CD14-positive monocyte (primary cell): ENCODE data around the gene OARD1. TPM values are rescaled to one million over a fixed set of nuclear protein-coding genes. Genes with fewer than 3 reads are reported as not detected.

ENCODE experiments used
- DNase-seq, 3 donors: peaks; one replicate each; pipeline ENCODE4 v3.0.0-alpha.2; 2011 to 2022
- H2AFZ ChIP-seq: 2 replicates; pipeline ENCODE4 v1.6.0; 2012; ENCODE audit warnings: mild to moderate bottlenecking, low read depth, low read length, inconsistent platforms; ENCODE audit not compliant: insufficient read depth, poor library complexity, severe bottlenecking
- H3K27ac ChIP-seq, 2 donors: 1 replicate in 1 of 2; 2 replicates in 1 of 2; pipeline ENCODE4 v1.5.1; 2012 to 2013; ENCODE audit warnings: low read length in 2 of 2, control low read depth in 1 of 2, inconsistent platforms in 1 of 2, low read depth in 1 of 2, mild to moderate bottlenecking in 1 of 2
- H3K27me3 ChIP-seq, 2 donors: one replicate each; pipeline versions ENCODE4 v1.6.0 to v1.6.1; 2011 to 2013; ENCODE audit warnings: low read length in 2 of 2; ENCODE audit not compliant: control insufficient read depth in 2 of 2, insufficient read depth in 2 of 2
- H3K36me3 ChIP-seq, 2 donors: replicated peaks in 1 of 2; 1 replicate in 1 of 2; 2 replicates in 1 of 2; pipeline versions ENCODE4 v1.5.1 to v1.6.1; 2012 to 2013; ENCODE audit warnings: low read length in 2 of 2, control low read depth in 1 of 2, inconsistent platforms in 1 of 2, mild to moderate bottlenecking in 1 of 2; ENCODE audit not compliant: insufficient read depth in 2 of 2, control insufficient read depth in 1 of 2
- H3K4me1 ChIP-seq, 2 donors: 1 replicate in 1 of 2; 2 replicates in 1 of 2; pipeline versions ENCODE4 v1.5.1 to v1.6.1; 2012 to 2013; ENCODE audit warnings: low read length in 2 of 2, control low read depth in 1 of 2, inconsistent platforms in 1 of 2, mild to moderate bottlenecking in 1 of 2, moderate library complexity in 1 of 2; ENCODE audit not compliant: insufficient read depth in 2 of 2, control insufficient read depth in 1 of 2
- H3K4me2 ChIP-seq: replicated peaks from 2 replicates; pipeline ENCODE3; 2012; ENCODE audit warnings: low read length, moderate library complexity, mild to moderate bottlenecking; ENCODE audit not compliant: poor library complexity, severe bottlenecking; ENCODE audit errors: extremely low read depth
- H3K4me3 ChIP-seq, 3 experiments: fragments of 200-600 bp in 1 of 3; sonication (generic) in 1 of 3; replicated peaks in 1 of 3; 1 replicate in 2 of 3; 2 replicates in 1 of 3; pipeline ENCODE4 v1.5.1; 2011 to 2013; ENCODE audit warnings: low read length in 3 of 3, mild to moderate bottlenecking in 3 of 3, control low read depth in 2 of 3, low read depth in 2 of 3, inconsistent platforms in 1 of 3, moderate library complexity in 1 of 3
- H3K79me2 ChIP-seq: 2 replicates; pipeline ENCODE4 v1.6.0; 2012; ENCODE audit warnings: mild to moderate bottlenecking, control low read depth, inconsistent platforms, low read length, moderate library complexity; ENCODE audit not compliant: insufficient read depth
- H3K9ac ChIP-seq: 2 replicates; pipeline ENCODE4 v1.6.0; 2017; ENCODE audit warnings: low read length, mild to moderate bottlenecking; ENCODE audit not compliant: insufficient read depth, poor library complexity, severe bottlenecking
- H3K9me3 ChIP-seq, 2 donors: replicated peaks in 1 of 2; 1 replicate in 1 of 2; 2 replicates in 1 of 2; pipeline versions ENCODE4 v1.5.1 to v1.6.1; 2012 to 2013; ENCODE audit warnings: low read length in 2 of 2, control low read depth in 1 of 2; ENCODE audit not compliant: control insufficient read depth in 1 of 2, insufficient read depth in 1 of 2
- H4K20me1 ChIP-seq: 2 replicates; pipeline ENCODE4 v1.6.0; 2012; ENCODE audit warnings: mild to moderate bottlenecking, low read length, control low read depth, moderate library complexity; ENCODE audit not compliant: insufficient read depth
- H3K27ac Mint-ChIP-seq, 7 donors: one replicate each; pipeline ENCODE4 v1.8.0; 2020; ENCODE audit warnings: mild to moderate bottlenecking in 7 of 7, mixed read lengths in 7 of 7, moderate library complexity in 6 of 7, inconsistent platforms in 2 of 7
- H3K27me3 Mint-ChIP-seq, 3 donors: one replicate each; pipeline ENCODE4 v1.8.0; 2021 to 2022; ENCODE audit warnings: low read depth in 3 of 3, mild to moderate bottlenecking in 3 of 3, mixed read lengths in 3 of 3, moderate library complexity in 3 of 3, inconsistent platforms in 1 of 3
- H3K36me3 Mint-ChIP-seq, 2 donors: one replicate each; pipeline ENCODE4 v1.8.0; 2020; ENCODE audit warnings: mixed read lengths in 2 of 2, inconsistent platforms in 1 of 2, mild to moderate bottlenecking in 1 of 2
- H3K4me1 Mint-ChIP-seq: one replicate; pipeline ENCODE4 v1.8.0; 2020; ENCODE audit warnings: mild to moderate bottlenecking, mixed read lengths
- H3K4me3 Mint-ChIP-seq, 2 donors: one replicate each; pipeline ENCODE4 v1.8.0; 2020; ENCODE audit warnings: mild to moderate bottlenecking in 2 of 2, mixed read lengths in 2 of 2, moderate library complexity in 1 of 2
- H3K9me3 Mint-ChIP-seq, 7 donors: one replicate each; pipeline ENCODE4 v1.8.0; 2020 to 2022; ENCODE audit warnings: mixed read lengths in 7 of 7, mild to moderate bottlenecking in 6 of 7, moderate library complexity in 6 of 7, inconsistent platforms in 2 of 7
- CTCF ChIP-seq: fragments of 200-600 bp; IDR thresholded peaks from one replicate; pipeline ENCODE4 v1.8.0; 2022; ENCODE audit warnings: antibody characterized with exemption, mild to moderate bottlenecking
- WGBS: methylation state at CpG from one replicate; pipeline ENCODE4 v1.1.5; 2013; ENCODE audit warnings: missing lambda C conversion rate; ENCODE audit not compliant: insufficient coverage; 5-methylcytosine and 5-hydroxymethylcytosine counted together
- intact Hi-C, 2 donors: fragments of 100-400 bp; cut with micrococcal nuclease; formaldehyde crosslinking; loops; one replicate each; pipeline versions ENCODE4 v1.15.0 to v1.15.1; 2023
- polyA plus RNA-seq, 3 donors: library from polyadenylated mRNA; depleted of rRNA in 1 of 3; unstranded in 2 of 3; stranded (reverse) in 1 of 3; fragments of 300-500 nt in 2 of 3; fragments of >200 nt in 1 of 3; fragmentation: Illumina TruSeq in 2 of 3; gene quantifications; 1 replicate in 2 of 3; 2 replicates in 1 of 3; pipeline ENCODE4 v1.2.3, GENCODE V29; 2012 to 2021

OARD1 gene
- polyA plus RNA-seq, 3 donors, result 6.5 to 23.6 (median 16.8) TPM

DNA sequence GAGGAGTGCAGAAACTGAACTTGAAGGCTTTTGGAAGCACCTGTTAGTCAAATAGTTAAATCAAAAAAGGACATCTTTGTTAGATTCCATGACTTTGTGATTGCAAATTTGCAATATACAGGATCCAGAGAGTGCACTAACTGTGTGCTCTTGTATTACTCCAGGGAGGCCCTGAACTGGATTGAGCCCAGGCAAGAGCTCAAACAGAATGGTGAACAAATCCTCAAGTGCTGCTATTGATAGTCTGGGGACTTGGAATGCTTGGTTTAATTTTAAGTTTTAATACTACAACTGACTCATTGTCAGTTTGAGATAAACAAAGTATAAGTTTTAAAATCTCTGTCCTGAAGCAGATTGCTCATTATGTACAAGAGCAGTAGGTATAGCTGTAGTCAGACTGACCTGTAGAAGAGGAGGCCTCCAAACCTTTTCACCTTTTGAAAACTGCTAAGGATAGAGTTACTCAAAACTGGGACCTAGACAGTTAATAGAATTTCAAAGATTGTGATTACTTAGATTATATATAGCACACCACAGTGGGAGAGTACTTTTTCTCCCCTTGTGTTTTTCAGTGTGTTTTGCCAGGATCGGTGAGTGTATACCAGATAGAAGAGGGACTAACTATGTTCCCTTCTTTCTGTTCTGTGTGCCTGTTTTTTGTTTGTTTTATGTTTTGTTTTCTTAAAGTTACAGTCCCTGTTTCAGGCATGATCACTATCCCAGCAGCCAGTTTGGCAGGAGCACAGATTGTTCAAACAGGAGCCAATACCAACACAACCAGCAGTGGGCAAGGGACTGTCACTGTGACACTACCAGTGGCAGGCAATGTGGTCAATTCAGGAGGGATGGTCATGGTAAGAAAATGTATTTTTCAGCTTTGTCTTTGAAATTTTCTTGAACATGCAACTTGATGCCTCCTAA is 18.9 kb upstream of the OARD1 start:
- Mint-ChIP-seq H3K27ac (peak overlapping the region in 4 of 7 donors; percentile 5 to 63 (median 28)), H3K4me3 (no peak overlapping the region), H3K36me3 (peaks cover 80 to 94% of the 10 kb centered on the region in 2 donors), H3K9me3 (no peaks in the 10 kb centered on the region), H3K27me3 (no peaks in the 10 kb centered on the region), H3K4me1 (no peaks in the 10 kb centered on the region)
- Histone ChIP-seq H3K36me3 (peaks cover 90 to 96% of the 10 kb centered on the region in 2 donors), H3K79me2 (peaks cover 10% of the 10 kb centered on the region), H3K4me2 (no peak overlapping the region), H2AFZ (no peak overlapping the region), H3K27me3 (no peaks in the 10 kb centered on the region), H3K9ac (no peak overlapping the region), H3K4me1 (no peaks in the 10 kb centered on the region), H3K4me3 (no peak overlapping the region), H3K9me3 (no peaks in the 10 kb centered on the region), H3K27ac (no peak overlapping the region), H4K20me1 (no peaks in the 10 kb centered on the region)
- DNase-seq, result no peak
- intact Hi-C loops, result loop anchor here in 1 of 2 donors (5.0 kb wide), 1 partner anchor 226 kb away; no protein-coding TSS in a partner anchor
- TF ChIP-seq CTCF, result no peak
- no CpG with 5 or more reads among the region's 1 CpG for WGBS

DNA sequence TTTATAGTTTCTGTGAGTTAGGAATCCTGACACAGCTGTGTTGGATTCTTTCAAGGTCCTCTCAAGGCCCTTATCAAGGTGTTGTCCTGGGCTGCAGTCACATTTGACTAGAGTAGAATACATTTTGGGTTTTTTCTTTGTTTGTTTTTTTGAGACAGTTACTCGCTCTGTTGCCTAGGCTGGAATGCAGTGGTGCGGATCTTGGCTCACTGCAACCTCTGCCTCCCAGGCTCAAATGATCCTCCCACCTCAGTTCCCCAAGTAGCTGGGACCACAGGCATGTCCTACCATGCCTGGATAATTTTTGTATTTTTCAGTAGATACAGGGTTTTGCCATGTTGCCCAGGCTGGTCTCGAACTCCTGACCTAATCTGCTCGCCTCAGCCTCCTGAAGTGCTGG is 16.3 kb upstream of the OARD1 start:
- no peak overlapping the region for H2AFZ ChIP-seq
- no peak for TF ChIP-seq CTCF
- H3K79me2 ChIP-seq, result peaks cover 14% of the 10 kb centered on the region
- no peak overlapping the region for H3K4me2 ChIP-seq
- H4K20me1 ChIP-seq, result peaks cover 6% of the 10 kb centered on the region
- DNase-seq, result no peak
- no peak overlapping the region for H3K9ac ChIP-seq
- Mint-ChIP-seq H3K4me3 (no peak overlapping the region), H3K27ac (no peak overlapping the region), H3K27me3 (no peaks in the 10 kb centered on the region), H3K36me3 (peaks cover 78 to 94% of the 10 kb centered on the region in 2 donors), H3K4me1 (no peaks in the 10 kb centered on the region), H3K9me3 (no peaks in the 10 kb centered on the region)
- no peaks in the 10 kb centered on the region for H3K9me3 ChIP-seq
- WGBS, result no CpG with 5 or more reads among the region's 4 CpGs
- intact Hi-C loops, result no loop called here
- no peaks in the 10 kb centered on the region for H3K27me3 ChIP-seq
- H3K4me3 ChIP-seq, result no peak overlapping the region
- no peak overlapping the region for H3K27ac ChIP-seq
- H3K4me1 ChIP-seq, result no peaks in the 10 kb centered on the region
- peaks cover 89 to 96% of the 10 kb centered on the region in 2 donors for H3K36me3 ChIP-seq
